Spleen (tissue), 11 donors: ENCODE results near the gene TEDC2. TPM values are rescaled to one million over a fixed set of nuclear protein-coding genes. Genes with fewer than 3 reads are reported as not detected.
A peak's percentile ranks its signal among the peaks of the same experiment; 100 is the strongest.

ENCODE experiments used
- DNase-seq: peaks from one replicate; pipeline ENCODE4 v3.0.0-alpha.2; 2020
- H3K27ac ChIP-seq, 8 donors: fragments of 200-600 bp; sonication (generic) in 7 of 8; 1 replicate in 4 of 8; 2 replicates in 4 of 8; pipeline versions ENCODE4 v1.5.0 to v1.8.0; 2016 to 2021; ENCODE audit warnings: inconsistent platforms in 4 of 8, mild to moderate bottlenecking in 4 of 8, moderate library complexity in 1 of 8
- H3K27me3 ChIP-seq, 7 donors: fragments of 200-600 bp; sonication (generic) in 6 of 7; replicated peaks in 1 of 7; 1 replicate in 4 of 7; 2 replicates in 3 of 7; pipeline versions ENCODE4 v1.5.0 to v1.8.0; 2016 to 2021; ENCODE audit warnings: inconsistent platforms in 3 of 7, mild to moderate bottlenecking in 1 of 7
- H3K36me3 ChIP-seq, 6 donors: fragments of 200-600 bp; sonication (generic) in 5 of 6; 1 replicate in 4 of 6; 2 replicates in 2 of 6; pipeline versions ENCODE4 v1.5.0 to v1.8.0; 2016 to 2021; ENCODE audit warnings: inconsistent platforms in 2 of 6
- H3K4me1 ChIP-seq, 6 donors: fragments of 200-600 bp; sonication (generic) in 5 of 6; 1 replicate in 3 of 6; 2 replicates in 3 of 6; pipeline versions ENCODE4 v1.5.0 to v1.8.0; 2016 to 2021; ENCODE audit warnings: inconsistent platforms in 3 of 6
- H3K4me3 ChIP-seq, 8 donors: fragments of 200-600 bp; sonication (generic) in 7 of 8; 1 replicate in 4 of 8; 2 replicates in 4 of 8; pipeline versions ENCODE4 v1.5.0 to v1.8.0; 2016 to 2021; ENCODE audit warnings: inconsistent platforms in 4 of 8, mild to moderate bottlenecking in 4 of 8, moderate library complexity in 2 of 8
- H3K9me3 ChIP-seq, 8 donors: fragments of 200-600 bp; sonication (generic) in 7 of 8; 1 replicate in 4 of 8; 2 replicates in 4 of 8; pipeline versions ENCODE4 v1.5.0 to v1.8.0; 2016 to 2021; ENCODE audit warnings: inconsistent platforms in 4 of 8
- POLR2A ChIP-seq, 3 donors: fragments of 450-650 bp; IDR thresholded peaks; one replicate each; pipeline ENCODE4 v1.5.1; 2017; ENCODE audit warnings: antibody characterized with exemption in 3 of 3, mild to moderate bottlenecking in 1 of 3
- POLR2AphosphoS5 ChIP-seq, 3 donors: sonication (generic); formaldehyde crosslinking; IDR thresholded peaks; one replicate each; pipeline ENCODE4 v1.5.1; 2017; ENCODE audit warnings: antibody characterized with exemption in 3 of 3
- WGBS, 5 donors: extraction: QIAGEN DNeasy Blood & Tissue Kit in 3 of 5; methylation state at CpG; one replicate each; pipeline versions ENCODE4 v1.1.5 to v1.1.7; 2013 to 2018; 5-methylcytosine and 5-hydroxymethylcytosine counted together
- intact Hi-C: fragments of 100-400 bp; cut with DNase I; formaldehyde crosslinking; loops from one replicate; pipeline ENCODE4 v1.15.0; 2023; ENCODE audit warnings: low total_unique reads
- polyA plus RNA-seq, 3 donors: library from polyadenylated mRNA; stranded (reverse); fragments of 200-250 nt; gene quantifications; one replicate each; pipeline ENCODE4 v1.2.1, GENCODE V29; 2013
- total RNA-seq, 7 donors: library from RNA; depleted of rRNA in 3 of 7; stranded (reverse); fragments of >200 nt in 3 of 7; fragmentation: NEBNext Ultra II Directional in 4 of 7; extraction: Animal tissue kit (Norgen Biotek cat#: 25700) in 4 of 7; gene quantifications; one replicate each; pipeline versions ENCODE4 v1.1.0 to v1.2.1, GENCODE V29; 2016 to 2021
- TF ChIP-seq, protein P1 (sequence below), 11 experiments: fragments of 200-600 bp in 7 of 11; fragments of 450-650 bp in 4 of 11; sonication (generic) in 4 of 11; IDR thresholded peaks in 8 of 11; conservative IDR thresholded peaks in 3 of 11; 1 replicate in 7 of 11; 2 replicates in 4 of 11; pipeline versions ENCODE4 v1.4.0 to v1.8.0; 2016 to 2021; ENCODE audit warnings: antibody characterized with exemption in 11 of 11, inconsistent platforms in 4 of 11, mild to moderate bottlenecking in 1 of 11
- donor health status: healthy with polysubstance abuse.
- donor health status: DM: no; HTN: no; CAD: no; lungs with moderate emphysema.
- donor health status: DM: no; HTN: no; CAD: no.
- donor health status: Bipolar disorder and iron deficiency.
- donor health status: healthy.
- donor health status: DM: no; HTN: no; CAD: no.
- donor health status: DM: yes; HTN: yes; CAD: no.

The TEDC2 gene
- total and polyA plus RNA-seq, 10 donors = 0.73 to 2.7 (median 1.6) TPM

DNA sequence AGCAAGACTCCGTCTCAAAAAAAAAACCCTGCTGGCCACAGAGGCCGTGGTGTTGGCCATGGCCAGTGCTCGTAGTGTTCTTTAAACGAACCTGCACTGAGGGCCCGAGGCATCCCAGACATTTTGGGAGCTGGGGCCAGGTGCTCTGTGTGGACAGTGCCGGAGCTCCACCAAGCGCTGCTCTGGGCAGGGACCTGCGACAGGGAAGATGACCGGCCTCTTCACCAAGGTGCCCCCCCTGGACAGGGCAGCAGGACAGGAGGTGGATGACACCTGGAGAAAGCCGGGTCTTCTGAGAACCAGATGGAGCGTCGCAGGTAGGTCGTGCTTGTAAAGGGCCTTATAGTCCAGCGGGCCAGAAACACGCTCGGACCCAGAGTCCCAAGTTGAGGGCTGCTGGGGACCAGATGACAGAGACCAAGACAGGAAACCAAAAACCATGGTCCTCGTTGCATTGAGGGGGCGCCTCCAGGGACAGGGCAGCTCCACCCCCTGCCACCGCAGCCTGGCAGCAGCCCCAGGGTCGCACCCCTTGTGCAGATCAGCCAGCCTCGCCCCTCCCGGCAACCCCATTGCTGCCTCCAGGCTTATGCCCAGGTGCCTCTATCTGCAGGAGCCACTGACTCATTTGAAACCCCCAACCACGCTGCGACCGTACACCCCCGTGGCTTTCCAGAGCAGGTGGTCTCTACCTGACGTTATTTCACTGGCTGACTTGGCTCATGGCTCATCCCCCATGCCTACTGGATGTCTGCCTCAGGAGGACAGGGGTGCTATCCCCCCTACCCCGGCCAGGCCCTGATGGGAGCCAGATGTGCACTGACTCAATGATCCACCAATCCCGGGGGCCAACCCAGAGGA is 7.0 kb downstream of the TEDC2 start:
- DNase-seq = no peak
- intact Hi-C loops = no loop called here
- no peak overlapping the region for H3K27ac ChIP-seq
- H3K9me3 ChIP-seq = no peaks in the 10 kb centered on the region
- TF ChIP-seq, protein P1, sequence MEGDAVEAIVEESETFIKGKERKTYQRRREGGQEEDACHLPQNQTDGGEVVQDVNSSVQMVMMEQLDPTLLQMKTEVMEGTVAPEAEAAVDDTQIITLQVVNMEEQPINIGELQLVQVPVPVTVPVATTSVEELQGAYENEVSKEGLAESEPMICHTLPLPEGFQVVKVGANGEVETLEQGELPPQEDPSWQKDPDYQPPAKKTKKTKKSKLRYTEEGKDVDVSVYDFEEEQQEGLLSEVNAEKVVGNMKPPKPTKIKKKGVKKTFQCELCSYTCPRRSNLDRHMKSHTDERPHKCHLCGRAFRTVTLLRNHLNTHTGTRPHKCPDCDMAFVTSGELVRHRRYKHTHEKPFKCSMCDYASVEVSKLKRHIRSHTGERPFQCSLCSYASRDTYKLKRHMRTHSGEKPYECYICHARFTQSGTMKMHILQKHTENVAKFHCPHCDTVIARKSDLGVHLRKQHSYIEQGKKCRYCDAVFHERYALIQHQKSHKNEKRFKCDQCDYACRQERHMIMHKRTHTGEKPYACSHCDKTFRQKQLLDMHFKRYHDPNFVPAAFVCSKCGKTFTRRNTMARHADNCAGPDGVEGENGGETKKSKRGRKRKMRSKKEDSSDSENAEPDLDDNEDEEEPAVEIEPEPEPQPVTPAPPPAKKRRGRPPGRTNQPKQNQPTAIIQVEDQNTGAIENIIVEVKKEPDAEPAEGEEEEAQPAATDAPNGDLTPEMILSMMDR (IDR thresholded peaks at IDR 0.05 in 8 of 11, conservative IDR thresholded peaks at IDR 0.05 in 3 of 11) = no peak
- TF ChIP-seq POLR2A (IDR thresholded peaks at IDR 0.05) (no peak), POLR2AphosphoS5 (IDR thresholded peaks at IDR 0.05) (no peak)
- H3K27me3 ChIP-seq = peaks cover 0 to 58% (median 47%) of the 10 kb centered on the region in 7 donors
- H3K4me3 ChIP-seq = peak overlapping the region in 3 of 8 donors; percentile 26 to 65 (median 45)
- H3K36me3 ChIP-seq = no peaks in the 10 kb centered on the region
- peaks cover 14 to 51% (median 44%) of the 10 kb centered on the region in 6 donors for H3K4me1 ChIP-seq
- WGBS, 5 donors = 58 to 69% (median 66%) methylated on average over 28 to 29 of the region's 29 CpGs

DNA sequence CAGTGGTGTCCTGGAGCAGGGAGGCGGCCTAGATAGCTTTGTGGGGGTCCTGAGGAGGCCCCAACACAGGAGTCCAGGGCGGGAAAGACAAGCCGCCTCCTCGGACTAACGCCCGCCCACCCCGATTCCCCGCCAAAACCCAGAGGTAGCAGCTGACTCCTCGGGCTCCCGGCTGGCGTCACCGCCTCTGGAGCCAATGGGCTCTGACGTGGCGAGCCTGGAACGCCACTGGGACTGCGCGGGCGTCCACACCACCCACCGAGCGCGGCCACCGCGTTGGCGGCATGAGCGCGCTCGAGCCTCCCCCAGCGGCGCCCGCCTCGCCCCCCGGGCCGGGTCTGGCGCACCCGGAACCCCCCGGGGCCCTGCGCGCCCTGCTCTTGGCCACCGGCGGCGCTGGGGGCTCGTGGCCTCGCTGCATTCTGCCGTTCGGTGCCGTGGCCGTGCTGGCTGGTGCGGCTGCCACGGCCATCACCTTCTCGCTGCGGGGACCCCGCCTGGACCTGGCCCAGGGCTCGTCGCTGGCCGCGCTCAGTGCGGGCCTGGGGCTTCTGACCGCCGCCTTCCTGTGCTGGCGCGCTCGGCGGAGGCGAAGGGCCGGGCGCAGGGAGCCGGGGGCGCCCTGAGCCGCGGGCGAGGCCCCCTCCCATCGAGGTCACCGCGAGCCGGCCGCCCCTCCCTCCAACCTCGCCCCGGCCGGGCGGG is 7.8 kb downstream of the TEDC2 start:
- no peak for DNase-seq
- Histone ChIP-seq H3K27me3 (peaks cover 0 to 66% (median 55%) of the 10 kb centered on the region in 7 donors), H3K4me3 (peak overlapping the region in 7 of 8 donors; percentile 23 to 65 (median 27)), H3K27ac (peak overlapping the region in 1 of 8 donors; percentile 38), H3K9me3 (no peaks in the 10 kb centered on the region), H3K4me1 (peaks cover 14 to 59% (median 49%) of the 10 kb centered on the region in 6 donors), H3K36me3 (no peaks in the 10 kb centered on the region)
- WGBS, 5 donors = 0 to 2% (median 2%) methylated on average over 16 to 80 of the region's 80 CpGs
- intact Hi-C loops = no loop called here
- TF ChIP-seq POLR2AphosphoS5 (IDR thresholded peaks at IDR 0.05) = peak in 1 of 3 donors; percentile 54
- no peak for TF ChIP-seq POLR2A (IDR thresholded peaks at IDR 0.05)
- TF ChIP-seq, protein P1 (IDR thresholded peaks at IDR 0.05 in 8 of 11, conservative IDR thresholded peaks at IDR 0.05 in 3 of 11) = no peak

- Histone ChIP-seq H3K27me3 (peaks cover 0 to 72% (median 61%) of the 10 kb centered on the region in 7 donors), H3K9me3 (no peaks in the 10 kb centered on the region), H3K4me3 (peak overlapping the region in 6 of 8 donors; percentile 23 to 65 (median 30)), H3K36me3 (no peaks in the 10 kb centered on the region), H3K4me1 (peaks cover 14 to 65% (median 54%) of the 10 kb centered on the region in 6 donors), H3K27ac (peak overlapping the region in 1 of 8 donors; percentile 38)
- no peak for DNase-seq
- TF ChIP-seq POLR2A (IDR thresholded peaks at IDR 0.05) = no peak
- TF ChIP-seq POLR2AphosphoS5 (IDR thresholded peaks at IDR 0.05) = peak in 1 of 3 donors; percentile 37
- TF ChIP-seq, protein P1 (IDR thresholded peaks at IDR 0.05 in 8 of 11, conservative IDR thresholded peaks at IDR 0.05 in 3 of 11) = no peak
- WGBS, 5 donors = 0 to 3% (median 1%) methylated on average over 23 to 38 of the region's 38 CpGs
- intact Hi-C loops = no loop called here
Observed at GRCh38 chr16:2468233-2468724, 8.4 kb downstream of the TEDC2 start.
